Superior temporal gyrus (tissue), 1 donor: ENCODE measurements around the gene USP20.
"Not testable (repeated sequence)": the region's sequence is repeated elsewhere in the genome, so short reads cannot be mapped to it uniquely, and the experiment has no call there.

Source experiments
- DNase-seq: peaks from one replicate; pipeline ENCODE4 v3.0.0-alpha.2; 2016; ENCODE audit errors: extremely low spot score

Gene USP20

DNA sequence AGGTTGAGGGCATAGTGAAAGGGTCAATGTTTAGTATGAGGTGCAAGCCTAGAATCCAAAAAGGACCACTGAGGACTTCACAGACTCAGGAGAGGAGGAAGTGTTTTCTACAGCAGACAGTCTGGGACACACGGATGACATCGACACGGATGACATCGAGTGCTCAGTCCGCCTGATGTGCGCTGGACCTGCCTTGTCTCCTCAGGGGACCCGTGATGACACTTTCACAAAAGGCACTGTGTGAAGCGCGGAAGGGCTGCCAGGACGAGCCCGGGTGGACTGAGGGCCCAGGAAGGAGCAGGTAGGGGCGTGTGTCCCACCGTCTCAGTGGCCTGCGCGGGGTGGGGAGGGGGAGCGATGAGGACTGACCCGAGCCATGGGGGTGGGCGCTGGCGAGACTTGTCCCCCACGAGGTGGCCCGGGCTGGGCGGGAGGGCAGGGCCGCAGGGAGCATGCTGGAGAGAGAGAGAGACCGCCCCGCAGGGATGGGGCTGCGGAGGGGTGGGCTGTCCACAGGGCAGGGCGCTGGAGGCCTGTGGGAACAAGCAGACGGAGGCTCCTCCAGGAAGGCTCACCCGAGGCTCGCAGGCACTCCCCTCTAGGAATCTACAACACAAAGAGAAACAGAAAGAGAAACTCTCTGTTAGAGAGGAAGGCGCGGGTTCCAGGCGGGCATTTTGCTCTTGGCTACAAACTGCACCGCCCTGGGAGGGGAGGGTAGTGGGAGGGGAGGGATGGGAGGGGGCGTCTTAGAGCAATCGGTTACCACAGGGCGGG, 54.9 kb downstream of the USP20 start:
- no peak for DNase-seq

DNA sequence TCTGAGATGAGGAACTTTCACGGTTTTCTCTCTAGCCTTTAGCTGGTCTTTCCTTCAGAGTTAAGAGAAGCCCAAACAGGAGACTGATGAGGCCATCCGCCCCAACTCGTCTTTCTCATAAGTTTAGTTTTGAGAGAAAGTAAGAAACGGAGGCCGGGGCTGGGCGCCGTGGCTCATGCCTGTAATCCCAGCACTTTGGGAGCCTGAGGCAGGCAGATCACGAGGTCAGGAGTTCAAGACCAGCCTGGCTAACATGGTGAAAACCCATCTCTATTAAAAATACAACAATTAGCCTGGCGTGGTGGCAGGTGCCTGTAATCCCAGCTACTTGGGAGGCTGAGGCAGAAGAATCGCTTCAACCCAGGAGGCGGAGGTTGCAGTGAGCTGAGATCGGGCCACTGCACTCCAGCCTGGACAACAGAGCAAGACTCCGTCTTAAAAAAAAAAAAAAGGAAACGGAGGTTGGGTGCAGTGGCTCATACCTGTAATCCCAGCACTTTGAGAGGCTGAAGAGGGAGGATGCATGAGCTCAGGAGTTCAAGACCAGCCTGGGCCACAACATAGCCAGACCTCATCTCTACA, 55.6 kb downstream of the USP20 start:
- DNase-seq, result not testable (repeated sequence)

DNA sequence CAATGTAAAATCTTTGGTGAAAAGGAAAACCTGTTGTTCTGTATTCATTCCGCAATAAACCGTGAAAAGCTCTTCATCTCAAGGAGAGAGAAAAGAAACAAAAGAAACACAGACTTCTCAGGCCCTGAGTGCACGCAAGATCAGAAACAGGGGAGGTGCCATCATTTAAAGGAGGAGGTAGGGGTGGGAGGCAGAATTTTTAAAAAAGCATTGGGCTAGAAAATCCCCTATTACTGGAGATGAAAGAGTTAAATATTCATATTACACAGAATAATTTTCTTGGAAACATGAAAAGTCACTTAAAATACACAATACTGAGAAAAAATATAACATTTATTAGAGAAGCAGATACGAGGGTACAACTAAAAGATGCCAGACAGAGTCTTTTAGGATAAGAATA, 56.3 kb downstream of the USP20 start:
- no peak for DNase-seq

DNA sequence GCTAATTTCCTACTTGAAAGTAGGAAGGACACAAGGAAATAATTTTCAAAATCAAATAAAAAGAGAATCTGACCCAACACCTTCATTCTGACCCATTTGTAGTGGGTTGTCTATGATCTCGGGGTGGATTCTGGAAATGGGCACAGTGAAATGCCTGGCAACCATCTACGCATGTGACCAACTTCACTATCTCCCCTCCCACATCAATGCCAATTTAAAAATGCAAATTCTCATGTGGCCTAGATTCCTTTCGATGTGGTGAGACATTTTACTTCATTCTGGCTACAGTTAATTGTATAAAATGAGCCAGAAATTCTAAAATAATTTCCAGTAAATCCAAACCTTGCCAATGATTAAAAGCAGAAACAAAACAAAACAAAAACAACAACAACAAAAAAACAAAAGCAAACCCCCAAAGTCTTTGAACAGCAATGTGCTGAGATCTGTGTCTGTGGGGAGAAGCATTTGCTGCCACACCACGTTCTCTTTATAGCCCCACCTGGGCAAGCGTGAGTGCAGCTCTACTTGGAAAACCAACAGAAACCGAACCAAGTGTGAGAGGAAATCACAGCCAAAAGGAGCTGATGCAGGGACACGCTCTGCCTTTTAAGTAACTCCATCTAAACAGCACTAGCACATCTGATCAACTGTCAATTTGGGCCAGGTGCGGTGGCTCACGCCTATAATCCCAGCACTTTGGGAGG, 59.0 kb downstream of the USP20 start:
- DNase-seq, result peak; percentile 47

DNA sequence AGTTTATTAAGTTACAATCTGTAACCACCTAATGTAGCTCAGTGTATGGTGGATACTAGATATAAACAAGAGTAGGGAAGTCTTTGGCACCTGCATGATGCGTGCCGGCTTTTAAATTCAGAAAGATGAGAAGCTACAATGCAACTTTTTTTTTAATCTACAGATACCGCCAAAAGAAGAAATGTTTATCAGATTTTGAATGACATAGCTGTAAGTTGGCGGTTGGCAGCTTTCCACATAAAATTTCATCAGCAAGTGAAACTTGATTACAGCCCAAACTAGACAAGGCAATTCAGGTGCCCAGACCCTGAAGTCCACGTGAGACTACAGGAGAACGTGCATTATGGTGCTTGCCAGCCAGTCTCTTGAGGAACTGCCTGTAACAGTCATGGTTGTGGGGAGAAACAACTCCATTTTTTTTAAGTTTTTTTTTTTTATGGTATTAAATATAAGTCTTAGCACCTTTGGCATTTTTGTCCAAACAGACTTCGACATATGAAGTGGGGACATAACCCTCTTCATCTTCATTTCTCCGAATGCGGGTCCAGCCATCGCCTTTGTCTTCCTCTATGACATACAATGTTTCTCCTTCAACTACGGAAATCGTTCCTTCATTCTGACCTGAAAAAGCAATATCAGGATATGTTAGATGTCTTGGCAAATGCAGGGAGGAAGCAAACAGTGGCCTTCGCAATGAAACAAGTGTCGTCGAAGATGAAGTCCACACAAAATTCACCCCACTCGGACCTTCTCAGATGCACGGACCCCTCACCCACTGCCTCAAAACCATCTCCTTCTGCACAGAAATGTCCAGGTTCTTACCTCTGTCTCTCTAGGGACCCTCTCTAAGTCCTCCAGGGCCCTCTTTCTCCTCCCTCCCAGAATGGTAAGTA, 60.4 kb downstream of the USP20 start:
- no peak for DNase-seq

DNA sequence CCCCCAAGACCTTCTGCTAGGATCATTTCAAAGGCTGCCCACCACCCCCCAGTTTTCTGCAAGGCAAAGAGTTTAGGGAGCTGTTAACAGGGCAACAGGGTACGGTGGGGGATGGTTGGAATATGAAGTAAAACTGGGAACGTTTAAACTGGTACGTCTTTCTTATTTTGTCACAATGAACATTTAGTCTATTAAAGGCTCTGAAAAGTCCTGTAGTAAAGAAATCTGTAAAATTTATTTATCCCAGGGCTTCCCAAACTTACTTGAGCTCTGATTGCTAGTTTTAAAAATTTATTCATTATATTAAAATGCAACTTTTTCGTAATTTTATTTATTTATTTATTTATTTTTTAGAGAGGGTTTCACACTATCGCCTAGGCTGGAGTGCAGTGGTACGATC, 62.0 kb downstream of the USP20 start:
- no peak for DNase-seq

DNA sequence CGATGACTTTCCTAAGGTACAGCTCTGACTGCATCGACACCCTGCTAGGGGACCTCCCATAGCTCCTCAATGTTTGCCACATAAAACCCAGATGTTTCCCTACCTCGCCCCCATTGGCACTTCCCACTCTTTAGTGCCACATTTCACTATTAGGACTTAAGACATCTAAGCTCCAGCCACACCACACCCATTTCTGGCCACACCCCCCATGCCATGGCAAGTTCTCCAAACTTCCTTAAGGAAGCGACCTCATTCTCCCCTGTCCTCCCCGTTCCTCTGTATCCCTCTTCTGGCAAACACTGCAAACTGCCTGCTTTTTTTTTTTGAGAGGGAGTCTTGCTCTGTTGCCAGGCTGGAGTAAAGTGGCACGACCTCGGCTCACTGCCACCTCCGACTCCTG, 62.9 kb downstream of the USP20 start:
- no peak for DNase-seq

DNA sequence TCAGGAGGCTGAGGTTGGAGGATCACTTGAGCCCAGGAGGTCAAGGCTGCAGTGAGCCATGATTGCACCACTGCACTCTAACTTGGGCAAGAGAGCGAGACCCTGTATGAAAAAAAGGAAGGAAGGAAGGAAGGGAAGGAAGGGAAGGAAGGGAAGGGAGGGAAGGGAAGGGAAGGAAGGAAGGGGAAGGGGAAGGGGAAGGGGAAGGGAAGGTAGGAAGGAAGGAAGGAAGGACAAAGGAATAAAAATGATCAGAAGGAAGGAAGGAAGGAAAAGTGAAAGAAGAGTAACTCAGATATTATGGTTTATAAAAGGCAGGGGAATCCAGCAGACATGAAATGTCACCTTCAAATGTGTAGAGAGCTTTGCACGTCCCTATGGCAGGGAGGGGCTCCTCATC, 64.4 kb downstream of the USP20 start:
- DNase-seq, result no peak

DNA sequence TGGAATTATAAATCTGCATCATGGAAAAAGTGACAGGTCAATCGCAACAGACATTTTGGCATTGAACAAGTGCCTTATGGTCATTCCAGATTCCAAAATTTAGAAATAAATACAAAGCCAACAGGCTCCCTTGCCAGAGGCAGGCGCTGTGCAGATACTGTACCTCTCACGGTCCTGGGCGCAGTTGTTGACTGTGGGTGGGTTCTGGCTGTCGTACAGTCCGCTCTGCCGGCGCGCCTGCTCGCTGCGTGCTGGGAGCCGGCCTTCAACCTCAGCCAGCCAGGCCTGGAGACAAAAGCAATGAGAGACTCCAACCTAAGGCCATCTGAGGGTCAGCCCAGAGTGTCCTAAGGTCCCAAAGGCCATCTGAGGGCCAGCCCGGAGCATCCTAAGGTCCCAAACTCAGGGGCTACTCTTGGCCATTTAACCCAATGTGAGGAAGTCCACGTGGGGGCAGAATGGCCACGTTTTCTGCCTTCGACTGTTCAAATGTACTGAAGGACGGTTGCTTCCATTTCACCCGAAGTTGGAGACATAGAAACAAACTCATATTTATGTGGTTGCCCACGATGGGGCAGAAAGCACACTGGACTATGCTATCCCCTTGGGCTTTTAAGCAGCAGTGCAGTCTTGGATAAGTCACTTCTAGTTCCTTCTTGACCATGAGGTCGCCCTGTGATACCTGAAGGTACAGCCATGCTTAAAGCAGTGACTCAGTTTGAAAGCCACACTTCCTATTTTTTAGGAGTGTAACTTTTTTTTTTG, 65.2 kb downstream of the USP20 start:
- peak; percentile 4 for DNase-seq

DNA sequence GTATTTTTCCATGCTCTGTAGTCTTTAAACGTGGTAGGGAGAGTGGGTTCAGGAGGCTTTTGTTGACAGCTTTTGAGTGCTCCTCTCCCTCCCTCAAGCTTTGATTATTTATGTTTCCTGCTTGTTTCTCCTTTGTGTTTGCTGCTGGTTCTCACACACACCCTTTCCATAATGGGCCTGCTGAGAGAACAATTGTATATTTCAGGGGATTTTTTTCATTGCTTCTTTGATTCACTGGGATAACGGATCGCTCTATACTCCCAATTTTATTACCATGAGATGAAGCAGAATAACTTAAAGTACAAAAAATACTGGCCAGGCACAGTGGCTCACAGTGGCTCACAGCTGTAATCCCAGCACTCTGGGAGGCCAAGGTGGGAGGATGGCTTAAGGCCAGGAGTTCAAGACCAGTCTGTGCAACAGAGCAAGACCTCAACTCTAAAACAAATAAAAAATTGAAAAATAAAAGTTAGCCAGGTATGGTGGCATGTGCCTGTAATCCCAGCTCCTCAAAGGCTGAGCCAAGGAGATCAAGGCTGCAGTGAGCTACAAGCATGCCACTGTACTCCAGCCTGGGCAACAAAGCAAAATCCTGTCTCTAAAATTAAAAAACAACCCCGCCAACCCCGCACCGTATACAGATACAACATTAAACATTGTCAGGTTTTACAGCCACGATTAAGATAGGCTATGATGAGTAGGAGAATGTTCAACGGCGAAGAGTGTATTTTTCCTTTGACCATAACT, 66.9 kb downstream of the USP20 start:
- peak; percentile 14 for DNase-seq

DNA sequence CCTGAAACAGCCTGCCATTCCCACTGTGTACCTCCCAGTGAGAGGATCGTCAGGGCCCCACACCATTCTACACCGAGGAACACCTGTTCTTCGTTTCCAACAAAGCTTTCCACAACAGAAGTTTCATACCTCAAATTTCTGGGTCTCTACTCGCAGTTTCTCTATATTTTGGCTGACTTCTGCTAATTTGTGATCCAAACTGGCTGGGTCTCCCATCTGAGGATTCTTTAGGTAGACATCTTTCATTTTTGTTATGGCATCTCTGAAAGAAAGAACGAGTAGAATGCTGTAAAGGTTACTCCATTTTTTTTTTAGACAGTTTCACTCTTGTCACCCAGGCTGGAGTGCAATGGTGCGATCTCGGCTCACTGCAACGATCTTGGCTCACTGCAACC, 67.5 kb downstream of the USP20 start:
- DNase-seq, result no peak

DNA sequence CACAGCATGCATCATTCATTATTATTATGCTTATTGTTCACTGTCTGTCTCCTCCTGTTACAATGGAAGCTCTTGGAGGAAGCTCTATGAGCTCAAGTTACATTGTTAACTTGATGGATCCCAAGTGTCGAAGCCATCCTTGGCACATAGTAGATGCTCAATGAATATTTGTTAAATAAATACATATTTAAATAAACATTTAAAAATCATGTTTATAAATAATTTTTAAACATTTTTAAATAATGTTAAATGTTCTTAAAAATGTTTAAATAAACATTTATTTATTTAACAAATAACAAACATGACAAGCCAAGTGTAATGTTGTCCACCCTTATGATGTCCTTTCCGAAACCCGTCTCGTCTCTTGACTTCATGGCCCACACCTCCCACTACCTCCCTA, 69.5 kb downstream of the USP20 start:
- no peak for DNase-seq

DNA sequence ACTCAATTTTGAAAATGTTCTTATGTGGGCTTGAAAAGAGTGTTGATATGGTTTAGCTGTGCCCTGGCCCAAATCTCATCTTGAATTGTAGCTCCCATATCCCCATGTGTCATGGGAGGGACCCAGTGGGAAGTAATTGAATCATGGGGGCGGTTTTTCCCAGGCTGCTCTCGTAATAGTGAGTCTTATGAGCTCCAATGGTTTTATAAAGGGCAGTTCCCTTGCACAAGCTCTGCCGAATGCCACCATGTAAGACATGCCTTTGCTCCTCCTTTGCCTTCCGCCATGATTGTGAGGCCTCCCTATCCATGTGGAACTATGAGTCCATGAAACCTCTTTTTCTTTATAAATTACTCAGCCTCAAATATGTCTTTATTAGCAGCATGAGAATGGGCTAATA, 71.0 kb downstream of the USP20 start:
- no peak for DNase-seq

DNA sequence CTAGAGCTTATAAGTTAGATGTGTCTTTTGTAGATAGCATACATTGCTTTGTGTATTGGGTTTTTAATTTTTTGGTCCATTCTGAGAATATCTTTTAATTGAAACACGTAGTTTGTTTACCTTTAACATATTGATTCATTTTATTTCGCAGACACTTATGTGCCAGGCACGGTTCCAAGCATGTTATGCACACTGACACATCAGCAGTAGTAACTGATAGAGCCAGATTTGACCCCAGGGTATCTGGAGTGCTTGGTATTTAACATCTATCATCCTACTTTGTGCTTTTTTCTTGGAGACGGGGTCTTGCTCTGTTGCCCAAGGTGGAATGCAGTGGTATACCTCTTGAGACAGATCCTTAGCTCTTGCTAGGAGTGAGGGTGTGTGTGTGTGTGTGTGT, 71.9 kb downstream of the USP20 start:
- no peak for DNase-seq

DNA sequence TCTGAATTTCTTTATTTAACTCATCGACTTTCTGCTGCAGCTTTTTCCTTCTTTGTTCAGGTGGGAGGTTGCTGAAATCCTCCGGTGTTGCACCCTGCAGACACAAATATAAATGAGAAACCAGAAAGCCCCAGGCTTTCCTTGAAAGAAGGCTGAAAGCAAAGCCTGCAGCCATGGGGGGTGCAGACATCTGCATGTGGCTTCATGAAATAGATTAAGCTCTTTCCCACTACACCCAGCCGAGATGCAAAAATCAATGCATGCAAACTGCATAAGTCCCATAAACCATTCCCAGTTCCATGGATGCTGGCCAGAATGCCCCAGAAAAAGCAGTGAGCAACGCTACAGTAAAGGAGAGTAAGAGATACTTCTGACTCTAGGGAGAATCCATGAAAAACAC, 73.6 kb downstream of the USP20 start:
- no peak for DNase-seq

DNA sequence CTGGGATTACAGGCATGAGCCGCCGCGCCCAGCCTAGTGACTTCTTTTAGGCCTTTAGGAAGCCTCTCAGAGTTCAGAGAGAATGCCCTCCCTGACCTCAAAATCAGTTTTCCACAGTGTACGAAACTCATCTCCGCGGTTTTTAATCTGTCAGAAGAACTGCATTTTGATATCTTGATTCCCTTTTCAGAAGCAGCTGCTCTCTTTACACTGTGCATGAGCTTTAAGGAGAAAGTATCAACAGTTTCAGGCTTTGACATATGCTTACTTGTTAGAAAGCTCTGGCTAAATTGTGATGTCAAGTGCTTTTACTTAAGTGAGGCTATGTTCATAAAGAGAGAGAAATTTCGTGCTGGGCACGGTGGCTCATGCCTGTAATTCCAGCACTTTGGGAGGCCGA, 74.6 kb downstream of the USP20 start:
- no peak for DNase-seq

DNA sequence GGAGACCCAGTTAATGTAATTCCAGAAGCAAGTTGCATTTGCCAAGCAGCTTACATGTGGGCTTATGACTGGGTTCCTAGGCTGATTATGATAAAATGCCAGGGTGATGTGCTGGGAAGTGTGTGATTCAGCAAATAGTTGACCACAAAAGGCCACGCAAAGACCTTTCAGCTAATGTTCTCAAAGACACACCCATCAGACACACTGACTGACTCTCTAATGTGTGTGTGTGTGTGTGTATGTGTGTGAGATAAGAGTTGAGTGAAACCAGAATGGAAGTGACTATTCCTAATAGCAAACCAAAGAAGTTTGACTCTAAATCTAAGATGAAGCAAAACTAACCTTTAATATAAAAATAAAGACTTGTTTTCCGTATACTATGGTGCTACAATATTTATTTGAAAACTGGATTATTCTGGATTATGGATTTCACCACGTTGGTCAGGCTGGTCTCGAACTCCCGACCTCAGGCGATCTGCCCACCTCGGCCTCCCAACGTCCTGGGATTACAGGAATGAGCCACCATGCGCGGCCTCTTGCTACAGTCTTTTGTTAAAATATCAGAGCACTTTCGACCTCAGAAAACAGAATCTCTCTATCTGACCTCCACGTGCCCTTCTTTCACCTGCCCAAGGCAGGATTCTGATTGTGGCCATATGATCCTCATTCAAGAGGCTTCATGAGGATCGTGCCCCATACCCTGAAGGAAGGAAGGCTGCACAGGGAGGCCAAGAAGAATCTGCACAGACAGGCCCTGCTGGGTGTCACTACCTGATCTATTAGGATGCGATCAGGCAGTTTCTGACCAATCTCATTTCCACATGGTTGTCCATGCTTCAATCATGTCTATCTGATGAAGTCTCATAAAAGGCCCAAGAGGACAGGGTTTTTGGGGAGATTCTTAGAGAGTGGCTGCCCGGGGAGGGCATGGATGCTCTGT, 75.6 kb downstream of the USP20 start:
- no peak for DNase-seq

DNA sequence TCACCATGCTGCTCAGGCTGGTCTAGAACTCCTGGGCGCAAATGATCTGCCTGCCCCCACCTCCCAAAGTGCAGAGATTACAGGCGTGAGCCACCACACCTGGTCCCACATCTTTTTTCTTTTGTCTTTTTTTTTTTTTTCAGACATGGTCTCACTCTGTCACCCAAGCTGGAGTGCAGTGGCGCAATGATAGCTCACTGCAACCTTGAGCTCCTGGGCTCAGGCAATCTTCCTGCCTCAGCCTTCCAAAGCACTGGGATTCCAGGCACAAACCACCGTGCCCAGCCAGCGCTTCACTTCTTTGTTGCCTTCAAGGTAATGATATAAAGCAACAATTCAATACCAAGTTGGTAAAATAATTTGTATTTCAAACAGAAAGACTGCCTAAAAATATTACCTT, 78.8 kb downstream of the USP20 start:
- DNase-seq, result no peak

DNA sequence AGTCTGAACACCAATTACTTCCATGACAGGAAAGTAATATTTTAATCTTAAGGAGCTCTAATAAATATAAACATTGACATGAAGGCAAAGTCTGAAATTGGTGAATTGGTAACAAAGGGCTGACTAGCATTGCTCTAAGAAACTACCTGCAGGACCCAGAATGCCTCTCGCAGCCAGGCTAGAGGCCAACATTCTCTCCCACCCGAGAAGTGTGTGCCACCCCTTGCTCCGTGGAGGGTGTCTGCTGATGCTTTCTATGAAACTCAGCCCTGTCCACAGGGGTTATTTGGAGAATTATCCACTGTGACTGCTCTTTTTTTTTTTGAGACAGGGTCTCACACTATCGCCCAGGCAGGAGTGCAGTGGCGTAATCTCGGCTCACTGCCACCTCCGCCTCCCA, 81.4 kb downstream of the USP20 start:
- no peak for DNase-seq
